ENCODE measurements around the gene FCSK.
"Not testable (repeated sequence)": the region's sequence is repeated elsewhere in the genome, so short reads cannot be mapped to it uniquely, and the experiment has no call there.

Gene FCSK

DNA sequence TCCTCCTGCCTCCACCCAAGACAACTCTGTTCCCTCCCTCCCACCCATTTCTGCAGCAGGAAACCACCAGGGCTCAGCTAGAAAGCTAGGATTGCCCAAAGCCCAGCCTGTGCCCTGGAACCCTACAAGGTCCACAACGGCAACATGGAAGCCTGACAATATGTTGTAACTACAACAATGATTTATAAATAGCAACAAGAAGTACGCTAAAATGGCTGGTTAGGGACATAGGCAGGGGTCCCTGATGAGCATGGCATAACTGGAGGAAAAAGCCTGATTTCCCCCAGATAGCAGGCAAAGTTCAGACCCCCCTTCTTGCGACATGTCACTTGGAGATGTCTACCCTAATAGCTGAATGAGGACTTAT is 22.1 kb upstream of the FCSK start:
- no peak for FAIRE-seq

DNA sequence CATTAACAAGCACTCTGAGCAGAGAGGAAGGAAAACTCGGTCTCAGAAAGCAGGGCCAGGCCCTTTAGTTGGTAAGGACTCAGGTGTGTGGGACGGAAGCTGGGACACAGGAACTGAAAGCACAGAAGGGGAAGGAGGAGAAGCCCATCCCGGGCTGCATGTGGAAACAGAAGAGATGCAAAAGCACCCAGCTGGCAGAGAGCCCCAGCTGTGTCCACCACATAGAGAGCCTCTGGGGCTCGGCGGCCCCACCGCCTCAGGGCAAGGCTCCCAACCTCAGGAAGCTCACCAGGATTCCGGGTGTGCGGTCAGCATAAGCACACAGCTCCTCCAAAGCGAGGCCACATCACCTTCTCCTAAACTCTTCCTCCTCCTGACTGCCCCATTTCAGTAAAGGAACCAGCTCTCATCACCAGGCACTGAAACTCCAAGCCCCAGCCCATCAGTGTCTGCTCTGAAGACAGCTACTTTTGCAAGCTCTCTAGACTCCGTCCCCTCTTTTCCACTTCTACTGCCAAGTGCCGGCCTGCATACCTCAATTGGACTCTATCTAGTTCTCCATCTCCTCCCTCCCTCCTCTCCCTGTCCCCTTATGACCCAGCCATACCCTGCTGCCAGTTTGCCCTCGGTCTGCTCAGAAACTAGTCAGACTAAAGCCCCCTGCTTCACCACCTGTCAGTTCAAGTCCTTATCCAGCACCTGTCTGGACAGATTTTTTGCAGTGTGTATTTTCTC is 21.5 kb upstream of the FCSK start:
- FAIRE-seq, result no peak

DNA sequence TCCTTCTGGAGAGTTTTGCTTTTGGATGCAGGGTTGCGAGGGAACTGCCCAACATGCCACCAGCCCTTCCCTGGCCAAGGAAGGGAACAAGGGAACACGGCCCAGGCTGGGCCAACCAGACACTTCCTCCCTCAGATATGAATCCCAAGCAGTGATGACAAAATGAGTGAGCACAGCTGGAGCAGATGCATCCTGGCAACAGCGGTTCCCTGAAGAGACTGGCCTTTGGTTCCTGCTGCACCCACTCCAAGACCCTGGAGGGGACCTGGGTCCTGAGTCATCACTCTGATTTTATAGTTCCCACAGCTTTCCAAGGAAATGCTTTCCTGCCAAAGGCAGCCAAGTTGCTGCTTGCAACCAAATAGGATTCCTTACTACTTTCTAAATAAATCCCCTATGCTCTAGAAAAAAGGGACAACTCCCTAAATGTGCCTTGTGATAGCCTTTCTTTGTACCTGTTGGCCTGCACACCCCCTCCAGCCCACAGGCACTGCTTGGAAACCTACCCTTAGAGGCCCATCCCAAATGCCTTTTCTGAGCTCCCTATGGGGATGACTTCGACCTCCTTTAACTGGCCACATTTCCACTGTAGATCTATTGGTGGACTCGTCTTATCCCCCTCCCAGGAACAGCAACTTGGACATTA is 20.8 kb upstream of the FCSK start:
- no peak for FAIRE-seq

DNA sequence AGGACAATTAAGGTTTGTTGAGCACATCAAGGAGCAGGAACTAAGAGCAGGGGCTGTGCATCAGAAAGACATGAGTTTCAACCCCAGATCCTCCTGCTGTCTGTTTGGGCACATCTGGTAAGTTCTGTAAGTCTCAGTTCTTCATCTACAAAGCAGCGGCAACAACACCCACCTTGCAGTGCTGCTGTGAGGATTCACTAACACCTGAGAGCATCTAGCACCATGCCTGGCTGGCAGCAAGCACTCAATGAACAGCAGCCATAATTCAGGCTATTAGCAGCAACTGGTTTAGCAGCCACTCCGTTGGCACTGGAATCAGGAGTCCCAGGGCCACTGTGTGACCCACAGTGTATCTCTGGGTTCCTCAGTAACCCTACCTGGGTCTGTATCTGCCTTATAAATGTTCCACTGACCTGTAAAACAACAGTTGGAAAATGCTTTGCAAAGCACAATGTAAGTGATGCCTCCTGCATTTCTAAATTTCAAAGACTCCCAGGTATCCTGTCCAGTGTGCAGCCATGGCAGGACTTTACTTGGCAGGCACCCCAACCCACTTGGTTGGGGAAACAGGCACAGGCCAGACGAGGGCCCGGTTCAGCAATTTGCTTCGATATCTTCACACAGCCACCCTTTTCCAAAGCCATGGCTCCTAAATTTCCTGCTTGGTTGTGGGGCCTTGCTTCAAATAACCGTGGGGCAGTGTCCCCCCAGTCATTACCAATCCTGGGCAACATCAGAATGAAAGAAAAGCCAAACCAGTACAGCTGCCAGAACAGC is 19.7 kb upstream of the FCSK start:
- no peak for FAIRE-seq

DNA sequence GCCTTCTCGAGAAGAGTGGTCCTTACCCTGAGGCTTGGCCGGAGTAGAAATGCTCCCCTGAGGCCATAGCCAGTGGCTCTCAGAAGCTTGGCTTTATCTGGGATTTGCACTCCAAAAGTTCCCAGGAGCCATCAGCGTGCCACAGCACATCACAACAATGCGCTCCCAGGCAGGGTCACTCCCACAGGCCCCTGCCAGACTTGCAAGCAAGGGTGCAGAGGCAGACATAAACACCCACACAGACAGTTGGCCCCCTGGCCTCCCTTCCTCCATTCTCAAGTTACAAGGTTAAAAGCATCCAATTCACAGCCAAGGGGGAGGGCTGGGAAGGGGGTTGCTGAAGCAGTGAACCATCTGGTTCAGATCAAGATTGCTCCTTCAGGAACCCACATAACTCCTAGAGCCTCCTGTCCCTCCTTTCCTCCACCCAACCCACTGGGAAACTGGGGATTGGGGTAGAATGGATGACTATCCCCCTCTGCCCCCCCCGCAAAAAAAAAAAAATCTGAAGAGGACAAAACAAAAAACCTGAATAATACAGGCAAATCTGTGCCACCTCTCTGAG is 17.3 kb upstream of the FCSK start:
- FAIRE-seq, result no peak

DNA sequence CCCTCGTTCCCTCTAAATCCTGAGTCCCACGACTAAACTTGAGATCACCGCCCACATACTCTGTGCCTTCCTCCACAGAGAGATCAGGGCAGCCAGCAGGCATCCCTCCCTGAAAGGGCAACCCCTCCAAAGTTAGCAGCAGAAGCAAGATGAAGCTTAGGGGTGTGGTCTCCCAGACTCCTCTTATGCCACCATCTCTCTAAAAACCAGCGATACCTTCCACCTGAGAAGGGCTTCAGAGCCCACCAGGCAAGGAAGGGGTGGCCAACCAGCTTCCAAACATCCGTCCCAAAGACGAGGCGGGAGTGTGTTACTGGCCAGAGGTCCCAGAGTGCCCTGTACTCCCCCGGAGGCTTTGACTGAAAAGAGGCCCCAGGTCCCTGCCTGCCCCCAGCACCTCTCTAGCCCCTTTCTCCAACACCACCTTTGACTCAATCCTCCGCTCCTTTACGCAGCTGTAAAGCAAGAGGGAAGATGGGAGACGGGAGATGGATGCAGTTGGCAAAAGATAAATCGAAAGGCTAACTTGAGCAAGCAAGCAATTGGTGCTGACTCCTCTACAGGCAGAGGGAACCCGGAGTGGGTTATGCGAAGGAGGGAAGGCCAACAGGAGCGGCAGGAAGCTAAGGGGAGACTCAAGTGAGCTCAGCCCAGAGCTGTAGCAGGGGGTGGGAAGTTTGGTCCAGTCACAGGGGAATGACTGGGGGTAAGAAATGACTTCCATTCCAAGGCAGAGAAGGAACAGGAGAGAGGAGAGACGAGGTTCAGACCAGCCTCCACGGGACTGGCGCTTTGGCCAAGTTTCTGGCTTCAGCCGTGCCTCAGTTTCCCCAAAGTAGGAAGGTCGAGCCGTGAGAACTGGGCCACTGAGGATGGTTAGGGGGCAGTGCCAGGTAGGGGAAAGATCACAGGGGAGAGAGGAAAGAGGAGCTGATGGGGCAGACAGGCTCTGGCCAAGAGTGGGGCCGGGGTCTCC is 16.5 kb upstream of the FCSK start:
- no peak for FAIRE-seq

DNA sequence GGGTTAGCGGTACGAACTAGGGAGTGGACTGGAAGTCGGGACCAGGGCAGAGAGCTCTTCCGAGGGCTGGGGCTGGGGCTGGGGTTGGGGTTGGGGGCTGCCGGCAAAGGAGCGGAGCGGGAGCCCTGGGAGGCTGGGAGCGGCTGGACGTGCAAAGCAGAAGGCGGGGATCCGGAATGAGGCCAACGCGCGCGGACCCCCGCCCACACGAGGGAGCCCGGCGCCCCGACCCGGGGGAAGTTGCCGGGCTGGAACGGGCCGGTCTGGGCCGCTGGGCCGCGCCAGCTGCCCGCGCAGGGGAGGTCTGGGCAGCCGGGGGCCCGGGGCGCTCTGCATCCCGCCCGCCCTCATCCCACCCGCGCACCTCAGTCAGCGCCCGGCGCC is 15.8 kb upstream of the FCSK start:
- FAIRE-seq, result no peak

DNA sequence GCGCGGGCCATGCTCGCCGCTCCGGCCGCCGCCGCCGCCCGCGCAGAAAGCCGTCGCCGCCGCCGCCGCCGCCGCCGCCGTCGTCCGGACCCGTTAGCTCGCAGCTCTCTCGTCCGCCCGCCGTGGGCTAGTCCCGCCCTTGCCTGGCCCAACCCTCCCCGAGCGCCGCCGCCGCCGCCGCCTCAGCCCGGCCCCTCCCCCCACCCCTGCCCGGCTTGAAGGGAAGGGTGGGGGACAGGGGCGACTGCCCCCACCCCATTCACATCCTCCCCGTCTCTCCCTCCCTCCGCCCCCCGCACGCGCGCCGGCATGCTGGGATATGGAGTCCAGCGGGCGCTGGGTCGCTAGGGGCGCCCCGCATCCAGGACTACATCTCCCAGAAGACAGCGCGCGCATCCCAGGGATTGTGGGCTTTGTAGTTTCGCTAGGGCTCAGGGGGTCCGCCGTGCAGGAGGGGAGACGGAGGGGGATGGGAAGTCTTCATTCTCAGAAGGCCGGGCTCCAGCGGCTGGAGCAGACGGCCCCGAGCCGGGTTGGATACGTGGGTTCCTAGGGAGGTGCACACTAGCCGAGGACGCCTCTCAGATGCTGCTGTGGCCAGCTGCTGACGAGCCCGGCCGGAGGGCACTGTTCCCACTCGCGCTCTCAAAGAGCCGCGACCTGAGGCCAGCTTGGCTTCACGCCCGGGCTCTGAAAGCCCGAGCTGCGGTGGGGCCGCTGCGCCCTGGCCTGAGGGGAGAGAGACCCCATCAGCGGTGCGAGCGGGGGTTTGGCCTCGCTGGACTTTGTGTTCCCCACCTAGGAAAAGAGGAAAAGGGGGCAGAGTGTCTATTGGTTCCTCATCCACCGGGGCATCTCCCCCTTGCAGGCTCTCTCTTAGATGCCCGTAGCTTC is 15.2 kb upstream of the FCSK start, which contains the start of gene ST3GAL2:
TSS of gene ST3GAL2 (minus strand) at position 132 of the 894 bp plus-strand sequence. CDS start 40,570 bp downstream, outside the sequence.
- no peak for FAIRE-seq

DNA sequence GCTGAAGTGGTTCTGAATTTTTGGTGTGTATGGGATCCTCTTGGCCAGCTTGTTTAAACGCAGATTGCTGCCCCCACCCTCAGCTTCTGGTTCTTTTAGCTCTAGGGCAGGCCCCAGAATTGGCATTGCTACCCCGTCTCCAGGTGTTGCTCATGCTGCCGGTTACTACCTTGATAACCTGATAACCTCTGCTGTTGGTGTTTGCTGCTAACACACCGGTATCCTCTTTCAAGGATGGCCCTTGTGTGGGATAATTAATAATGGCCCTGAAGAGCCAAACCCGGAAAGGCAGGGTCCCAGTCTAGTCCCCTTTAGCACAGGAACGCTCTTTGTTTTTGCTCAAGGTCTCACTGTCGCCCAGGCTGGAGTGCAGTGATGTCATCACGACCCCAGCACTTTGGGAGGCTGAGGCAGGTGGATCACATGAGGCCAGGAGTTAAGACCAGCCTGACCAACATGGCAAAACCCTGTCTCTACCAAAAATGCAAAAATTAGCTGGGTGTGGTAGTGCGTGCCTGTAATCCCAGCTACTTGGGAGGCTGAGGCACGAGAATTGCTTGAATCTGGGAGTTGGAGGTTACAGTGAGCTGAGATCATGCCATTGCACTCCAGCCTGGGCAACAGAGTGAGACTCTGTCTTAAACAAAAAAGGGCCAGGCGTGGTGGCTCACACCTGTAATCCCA is 14.2 kb upstream of the FCSK start:
- FAIRE-seq, result no peak

DNA sequence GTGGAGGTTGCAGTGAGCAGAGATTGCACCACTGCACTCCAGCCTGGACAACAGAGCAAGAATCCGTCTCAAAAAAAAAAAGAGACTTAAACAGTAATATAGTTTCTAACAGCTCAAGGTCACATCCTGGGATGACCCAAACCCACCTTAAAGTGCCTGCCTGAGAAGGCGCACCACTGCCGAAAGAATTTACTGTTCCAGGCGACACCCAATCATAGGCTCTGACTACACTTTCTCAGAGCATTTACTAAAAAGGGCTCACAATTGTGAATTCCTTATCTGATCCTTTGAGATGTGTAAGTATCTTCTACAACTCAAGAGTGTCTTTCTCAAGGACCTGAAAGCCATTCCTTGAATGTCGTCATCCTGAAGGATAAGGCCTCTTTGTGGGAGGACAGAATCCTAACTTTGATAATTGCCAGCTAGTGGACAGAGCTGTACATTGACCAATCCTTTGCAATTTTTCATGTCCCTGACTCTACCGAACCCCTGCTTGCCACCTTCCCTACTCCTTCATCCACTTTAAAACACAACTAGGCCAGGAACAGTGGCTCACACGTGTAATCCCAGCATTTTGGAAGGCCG is 12.9 kb upstream of the FCSK start:
- no peak for FAIRE-seq

DNA sequence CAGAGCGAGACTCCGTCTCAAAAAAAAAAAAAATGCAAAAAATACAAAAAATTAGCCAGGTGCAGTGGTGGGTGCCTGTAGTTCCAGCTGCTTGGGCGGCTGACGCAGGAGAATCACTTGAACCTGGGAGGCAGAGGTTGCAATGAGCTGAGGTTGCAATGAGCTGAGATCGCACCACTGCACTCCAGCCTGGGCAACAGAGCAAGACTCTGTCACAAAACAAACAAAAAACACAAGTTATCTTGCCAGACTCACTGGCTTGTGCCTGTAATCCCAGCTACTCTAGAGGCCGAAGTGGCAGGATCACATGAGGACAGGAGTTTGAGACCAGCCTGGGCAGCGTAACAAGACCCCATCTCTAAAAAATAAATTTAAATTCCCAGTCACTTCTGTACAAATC is 12.1 kb upstream of the FCSK start:
- no peak for FAIRE-seq

DNA sequence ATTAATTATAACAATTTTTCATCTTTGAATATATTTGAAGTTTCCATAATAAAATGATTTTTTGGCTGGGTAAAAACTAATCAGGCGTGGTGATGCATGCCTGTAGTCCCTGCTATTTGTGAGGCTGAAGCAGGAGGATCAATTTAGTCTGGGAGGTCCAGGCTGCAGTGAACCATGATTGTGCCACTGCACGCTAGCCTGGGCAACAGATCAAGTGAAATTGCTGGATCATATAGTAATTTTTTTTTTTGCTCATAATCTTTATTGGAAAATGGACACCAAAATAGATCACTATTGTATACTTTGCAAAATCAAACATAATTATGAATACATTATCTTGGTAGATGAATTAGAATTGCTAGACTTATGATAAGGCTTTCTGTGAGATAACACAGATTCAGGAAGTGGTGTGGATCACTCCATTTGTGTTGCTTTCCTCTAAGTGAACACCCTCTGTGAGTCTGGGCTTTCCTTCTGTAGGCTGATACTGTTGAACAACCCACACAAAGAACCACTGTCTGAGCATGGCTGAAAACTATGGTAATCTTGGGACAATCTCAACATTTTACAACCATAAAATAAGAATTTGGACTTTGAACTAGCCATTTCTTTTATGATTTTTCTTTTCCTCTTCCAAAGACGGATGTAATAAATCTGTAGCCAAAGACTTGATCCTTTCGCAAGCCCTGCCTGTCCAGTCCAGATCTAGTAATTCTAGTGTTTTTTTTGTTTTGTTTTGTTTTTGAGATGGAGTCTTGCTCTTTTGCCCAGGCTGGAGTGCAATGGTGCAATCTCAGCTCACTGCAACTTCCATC is 9.9 kb upstream of the FCSK start:
- FAIRE-seq, result no peak

DNA sequence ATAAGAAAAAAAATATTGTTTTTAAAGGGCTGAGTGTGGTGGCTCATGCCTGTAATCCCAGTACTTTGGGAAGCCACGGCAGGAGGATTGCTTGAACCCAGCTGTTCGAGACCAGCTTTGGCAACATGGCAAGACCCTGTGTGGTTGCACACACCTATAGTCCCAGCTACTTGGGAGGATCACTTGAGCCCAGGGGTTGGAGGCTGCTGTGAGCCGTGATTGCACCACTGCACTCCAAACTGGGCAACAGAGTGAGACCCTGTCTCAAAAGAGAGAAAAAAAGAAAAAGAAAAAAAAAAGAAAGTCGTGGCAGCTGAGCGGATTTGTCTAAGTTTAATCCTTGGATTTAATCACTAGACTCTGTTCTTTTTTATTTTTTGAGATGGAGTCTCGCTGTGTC is 6.3 kb upstream of the FCSK start:
- no peak for FAIRE-seq

DNA sequence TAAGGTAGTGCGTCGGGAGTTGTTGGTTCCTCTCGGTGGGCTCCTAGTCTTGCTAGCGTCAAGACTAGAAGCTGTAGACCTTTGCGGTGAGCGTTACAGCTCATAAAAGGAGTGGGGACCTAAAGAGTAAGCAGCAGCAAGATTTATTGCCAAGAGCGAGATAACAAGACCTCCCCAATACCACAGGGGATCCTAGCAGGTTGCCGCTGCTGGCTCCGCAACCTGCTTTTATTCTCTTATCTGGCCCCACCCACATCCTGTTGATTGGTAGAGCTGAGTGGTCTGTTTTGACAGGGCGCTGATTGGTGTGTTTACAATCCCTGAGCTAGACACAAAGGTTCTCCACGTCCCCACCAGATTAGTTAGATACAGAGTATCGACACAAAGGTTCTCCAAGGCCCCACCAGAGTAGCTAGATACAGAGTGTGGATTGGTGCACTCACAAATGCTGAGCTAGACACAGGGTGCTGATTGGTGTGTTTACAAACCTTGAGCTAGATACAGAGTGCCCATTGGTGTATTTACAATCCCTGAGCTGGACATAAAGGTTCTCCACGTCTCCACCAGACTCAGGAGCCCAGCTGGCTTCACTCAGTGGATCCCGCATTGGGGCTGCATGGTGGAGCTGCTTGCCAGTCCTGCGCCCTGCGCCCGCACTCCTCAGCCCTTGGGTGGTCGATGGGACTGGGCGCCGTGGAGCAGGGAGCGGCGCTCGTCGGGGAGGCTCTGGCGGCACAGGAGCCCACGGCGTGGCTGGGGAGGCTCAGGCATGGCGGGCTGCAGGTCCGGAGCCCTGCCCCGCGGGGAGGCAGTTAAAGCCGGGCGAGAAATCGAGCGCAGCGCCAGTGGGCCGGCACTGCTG is 4.0 kb upstream of the FCSK start:
- FAIRE-seq, result not testable (repeated sequence)

DNA sequence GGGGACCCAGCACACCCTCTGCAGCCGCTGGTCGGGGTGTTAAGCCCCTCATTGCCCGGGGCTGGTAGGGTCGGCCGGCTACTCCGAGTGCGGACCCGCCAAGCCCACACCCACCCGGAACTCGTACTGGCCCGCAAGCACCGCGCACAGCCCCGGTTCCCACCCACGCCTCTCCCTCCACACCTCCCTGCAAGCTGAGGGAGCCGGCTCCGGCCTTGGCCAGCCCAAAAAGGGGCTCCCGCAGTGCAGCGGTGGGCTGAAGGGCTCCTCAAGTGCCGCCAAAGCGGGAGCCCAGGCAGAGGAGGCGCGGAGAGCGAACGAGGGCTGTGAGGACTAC is 3.4 kb upstream of the FCSK start:
- not testable (repeated sequence) for FAIRE-seq

DNA sequence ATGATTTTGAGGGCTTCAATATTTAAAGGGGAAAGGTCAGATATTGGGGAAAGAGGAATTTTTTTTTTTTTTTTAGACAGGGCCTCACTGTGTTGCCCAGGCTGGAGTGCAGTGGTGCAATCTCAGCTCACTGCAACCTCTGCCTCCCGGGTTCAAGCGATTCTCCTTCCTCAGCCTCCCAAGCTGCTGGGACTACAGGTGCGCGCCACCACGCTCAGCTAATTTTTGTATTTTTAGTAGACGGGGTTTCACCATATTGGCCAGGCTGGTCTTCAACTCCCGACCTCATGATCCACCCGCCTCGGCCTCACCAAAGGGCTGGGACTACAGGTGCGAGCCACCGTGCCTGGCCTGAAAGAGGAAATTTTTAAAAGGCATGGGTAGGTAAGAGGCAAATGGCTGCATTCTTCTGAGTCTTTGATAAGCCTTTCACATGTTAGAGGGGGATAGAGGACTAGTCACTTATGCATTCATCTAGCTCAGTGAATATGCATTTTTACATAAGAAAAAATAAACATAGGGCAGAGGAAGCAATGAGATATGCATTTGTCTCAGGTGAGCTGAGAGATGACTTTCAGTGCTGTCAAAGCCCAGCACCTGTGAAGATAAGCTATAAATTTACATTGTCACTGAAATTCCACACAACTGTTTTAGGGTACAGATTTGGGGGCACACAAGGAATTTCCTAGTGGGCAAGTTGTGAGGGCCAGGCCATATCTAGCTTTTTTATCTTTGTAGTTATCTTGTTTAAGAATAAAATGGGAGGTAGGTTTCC is 1.1 kb upstream of the FCSK start:
- FAIRE-seq, result no peak

DNA sequence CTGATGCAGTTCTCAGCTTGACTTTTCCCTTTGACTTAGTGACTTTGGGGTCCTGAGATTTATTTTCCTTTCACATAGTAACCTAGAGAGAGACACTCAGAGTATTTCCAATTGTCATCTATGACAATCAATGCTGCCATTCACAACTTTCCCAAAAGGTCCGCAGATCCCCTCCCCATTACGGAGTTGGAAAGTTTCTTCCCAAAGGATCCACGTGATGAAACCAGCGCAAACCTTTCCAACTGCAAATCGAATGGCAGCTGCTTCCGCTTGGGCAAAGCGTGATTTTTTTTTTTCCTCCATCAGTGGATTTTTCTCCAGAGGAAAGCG is 538 bp upstream of the FCSK start:
- FAIRE-seq, result no peak

DNA sequence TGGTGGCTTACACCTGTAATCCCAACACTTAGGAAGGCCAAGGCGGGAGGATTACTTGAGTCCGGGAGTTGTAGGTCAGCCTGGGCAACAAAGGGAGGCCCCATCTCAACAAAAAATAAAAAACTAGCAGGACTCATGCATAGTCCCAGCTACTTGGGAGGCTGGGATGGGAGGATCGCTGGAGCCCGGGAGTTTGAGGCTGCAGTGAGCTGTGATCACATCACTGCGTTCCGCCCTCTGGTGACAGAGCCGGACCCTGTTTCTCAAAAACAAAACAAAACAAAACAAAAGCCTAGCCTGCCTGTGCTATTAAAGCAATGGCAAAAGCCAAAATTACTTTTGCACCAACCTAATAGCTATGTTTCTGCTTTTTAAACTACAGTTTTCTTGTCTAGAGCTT is 1.5 kb downstream of the FCSK start:
- no peak for FAIRE-seq

All from colon (tissue), 2 donors.